ENCODE data around the gene NIPBL. TPM values are rescaled to one million over a fixed set of nuclear protein-coding genes. Genes with fewer than 3 reads are reported as not detected.
"Not testable (repeated sequence)": the region's sequence is repeated elsewhere in the genome, so short reads cannot be mapped to it uniquely, and the experiment has no call there.

NIPBL gene, protein sequence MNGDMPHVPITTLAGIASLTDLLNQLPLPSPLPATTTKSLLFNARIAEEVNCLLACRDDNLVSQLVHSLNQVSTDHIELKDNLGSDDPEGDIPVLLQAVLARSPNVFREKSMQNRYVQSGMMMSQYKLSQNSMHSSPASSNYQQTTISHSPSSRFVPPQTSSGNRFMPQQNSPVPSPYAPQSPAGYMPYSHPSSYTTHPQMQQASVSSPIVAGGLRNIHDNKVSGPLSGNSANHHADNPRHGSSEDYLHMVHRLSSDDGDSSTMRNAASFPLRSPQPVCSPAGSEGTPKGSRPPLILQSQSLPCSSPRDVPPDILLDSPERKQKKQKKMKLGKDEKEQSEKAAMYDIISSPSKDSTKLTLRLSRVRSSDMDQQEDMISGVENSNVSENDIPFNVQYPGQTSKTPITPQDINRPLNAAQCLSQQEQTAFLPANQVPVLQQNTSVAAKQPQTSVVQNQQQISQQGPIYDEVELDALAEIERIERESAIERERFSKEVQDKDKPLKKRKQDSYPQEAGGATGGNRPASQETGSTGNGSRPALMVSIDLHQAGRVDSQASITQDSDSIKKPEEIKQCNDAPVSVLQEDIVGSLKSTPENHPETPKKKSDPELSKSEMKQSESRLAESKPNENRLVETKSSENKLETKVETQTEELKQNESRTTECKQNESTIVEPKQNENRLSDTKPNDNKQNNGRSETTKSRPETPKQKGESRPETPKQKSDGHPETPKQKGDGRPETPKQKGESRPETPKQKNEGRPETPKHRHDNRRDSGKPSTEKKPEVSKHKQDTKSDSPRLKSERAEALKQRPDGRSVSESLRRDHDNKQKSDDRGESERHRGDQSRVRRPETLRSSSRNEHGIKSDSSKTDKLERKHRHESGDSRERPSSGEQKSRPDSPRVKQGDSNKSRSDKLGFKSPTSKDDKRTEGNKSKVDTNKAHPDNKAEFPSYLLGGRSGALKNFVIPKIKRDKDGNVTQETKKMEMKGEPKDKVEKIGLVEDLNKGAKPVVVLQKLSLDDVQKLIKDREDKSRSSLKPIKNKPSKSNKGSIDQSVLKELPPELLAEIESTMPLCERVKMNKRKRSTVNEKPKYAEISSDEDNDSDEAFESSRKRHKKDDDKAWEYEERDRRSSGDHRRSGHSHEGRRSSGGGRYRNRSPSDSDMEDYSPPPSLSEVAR (N-terminal part only)
- 29.0 TPM for polyA plus RNA-seq (2013, experiment 1 of 2; ENCODE audit: insufficient read length)
- polyA plus RNA-seq (2013, experiment 2 of 2; ENCODE audit: insufficient read length), result 25.9 TPM

DNA sequence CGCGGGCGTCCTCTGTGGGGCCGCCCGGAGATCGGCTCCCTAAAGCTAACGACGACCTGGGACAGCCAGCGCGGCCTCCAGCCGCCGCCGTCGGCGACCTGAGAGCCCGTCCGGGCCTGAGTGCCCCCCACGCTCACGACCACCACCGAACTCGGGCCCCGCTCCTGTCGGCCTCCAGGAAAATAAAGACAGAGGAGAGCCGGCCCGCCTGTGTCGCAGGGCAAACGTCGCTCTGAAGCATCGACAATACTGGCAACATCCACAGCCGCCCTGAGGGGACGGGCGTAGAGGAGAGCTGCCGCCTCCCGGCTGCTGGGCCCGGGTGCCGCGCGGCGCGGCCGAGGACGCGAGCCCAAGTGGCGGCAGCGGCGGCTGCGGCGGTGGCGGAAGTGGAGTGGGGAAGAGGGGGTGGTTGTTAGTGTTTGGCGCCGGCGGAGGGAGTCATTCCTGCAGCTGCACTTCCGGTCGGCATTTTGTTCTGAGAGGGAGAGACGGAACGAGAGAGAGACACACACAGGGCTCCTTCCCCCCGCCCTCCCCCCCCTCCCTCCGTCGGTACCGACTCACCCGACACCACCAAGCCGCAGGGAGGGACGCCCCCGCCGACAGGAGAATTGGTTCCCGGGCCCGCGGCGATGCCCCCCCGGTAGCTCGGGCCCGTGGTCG, at the start of gene NIPBL:
TSS of gene NIPBL (plus strand) at position 471 of the 666 bp plus-strand sequence. CDS start 76,928 bp downstream, outside the sequence.
- peak; percentile 97 for DNase-seq

DNA sequence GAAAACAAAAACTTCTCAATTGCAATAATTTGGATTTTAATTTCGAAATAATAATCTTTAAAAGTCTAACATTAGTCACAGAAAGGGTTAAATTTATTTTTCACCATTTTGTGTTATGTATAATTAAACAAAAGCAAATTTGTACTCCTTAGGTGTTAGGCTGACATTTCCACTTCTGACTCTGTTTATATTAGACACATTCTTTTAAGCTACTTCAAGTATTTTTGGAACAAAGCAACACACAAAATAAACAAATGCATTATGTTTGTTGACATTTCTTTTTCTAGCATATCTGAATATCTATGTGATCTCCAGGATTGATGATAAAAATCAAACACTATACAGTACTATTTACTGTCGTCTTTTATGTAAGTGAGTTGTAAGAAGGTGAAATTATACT, 44.3 kb upstream of the NIPBL start:
- no peak for DNase-seq

GRCh38 chr5:36836831-36837230, 39.7 kb upstream of the NIPBL start:
- DNase-seq, result no peak

- DNase-seq, result no peak
Observed at GRCh38 chr5:36839489-36840476, 36.8 kb upstream of the NIPBL start.

GRCh38 chr5:36841677-36842076, 34.9 kb upstream of the NIPBL start:
- DNase-seq, result no peak

GRCh38 chr5:36842087-36842486, 34.5 kb upstream of the NIPBL start:
- DNase-seq, result no peak

- DNase-seq, result no peak
Observed at GRCh38 chr5:36844305-36844704, 32.3 kb upstream of the NIPBL start.

DNA sequence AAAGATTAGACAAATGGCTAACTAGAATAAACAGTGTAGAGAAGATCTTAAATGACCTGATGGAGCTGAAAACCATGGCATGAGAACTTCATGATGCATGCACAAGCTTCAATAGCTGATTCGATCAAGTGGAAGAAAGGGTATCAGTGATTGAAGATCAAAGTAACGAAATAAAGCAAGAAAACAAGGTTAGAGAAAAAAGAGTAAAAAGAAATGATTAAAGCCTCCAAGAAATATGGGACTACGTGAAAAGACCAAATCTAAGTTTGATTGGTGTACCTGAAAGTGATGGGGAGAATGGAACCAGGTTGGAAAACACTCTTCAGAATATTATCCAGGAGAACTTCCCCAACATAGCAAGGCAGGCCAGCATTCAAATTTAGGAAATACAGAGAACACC, 28.0 kb upstream of the NIPBL start:
- not testable (repeated sequence) for DNase-seq

DNA sequence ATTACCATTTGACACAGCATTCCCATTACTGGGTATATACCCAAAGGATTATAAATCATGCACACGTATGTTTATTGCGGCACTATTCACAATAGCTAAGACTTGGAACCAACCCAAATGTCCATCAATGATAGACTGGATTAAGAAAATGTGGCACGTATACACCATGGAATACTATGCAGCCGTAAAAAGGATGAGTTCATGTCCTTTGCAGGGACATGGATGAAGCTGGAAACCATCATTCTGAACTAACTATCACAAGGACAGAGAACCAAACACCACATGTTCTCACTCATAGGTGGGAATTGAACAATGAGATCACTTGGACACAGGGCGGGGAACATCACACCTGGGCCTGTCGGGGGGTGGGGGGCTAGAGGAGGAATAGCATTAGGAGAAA, 23.7 kb upstream of the NIPBL start:
- DNase-seq, result not testable (repeated sequence)

DNA sequence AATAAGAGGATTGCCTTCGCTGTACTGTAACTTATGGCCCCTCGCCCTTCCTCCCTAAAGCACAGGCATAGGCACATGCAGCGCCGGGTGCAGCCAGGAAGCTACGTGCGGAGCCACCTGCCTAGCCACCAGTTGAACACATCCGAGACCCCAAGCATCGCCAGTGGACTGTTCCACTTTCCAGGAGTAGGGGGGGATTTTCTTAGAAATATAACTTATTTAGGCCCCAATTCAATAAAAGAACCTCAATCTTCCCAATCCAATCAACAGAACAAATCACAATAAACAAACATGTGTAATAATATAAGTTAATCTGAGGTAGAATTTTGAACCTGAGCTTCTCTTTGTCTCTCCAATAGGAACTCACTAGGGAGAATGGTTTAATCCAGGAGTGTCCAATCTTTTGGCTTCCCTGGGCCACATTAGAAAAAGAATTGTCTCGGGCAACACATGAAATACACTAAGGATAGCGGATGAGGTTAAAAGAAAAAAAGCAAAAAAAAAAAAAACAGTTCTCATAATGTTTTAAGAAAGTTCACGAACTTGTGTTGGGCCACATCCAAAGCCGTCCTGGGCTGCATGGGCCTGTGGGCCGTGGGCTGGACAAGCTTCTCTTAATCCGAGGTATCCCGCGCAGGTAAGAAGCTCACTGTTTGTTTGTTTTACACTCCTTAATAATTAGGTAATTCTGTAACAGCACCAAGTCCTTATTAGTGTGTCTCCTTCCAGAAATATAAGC, 22.0 kb upstream of the NIPBL start:
- DNase-seq, result no peak

GRCh38 chr5:36855141-36855495, 21.5 kb upstream of the NIPBL start:
- no peak for DNase-seq

DNA sequence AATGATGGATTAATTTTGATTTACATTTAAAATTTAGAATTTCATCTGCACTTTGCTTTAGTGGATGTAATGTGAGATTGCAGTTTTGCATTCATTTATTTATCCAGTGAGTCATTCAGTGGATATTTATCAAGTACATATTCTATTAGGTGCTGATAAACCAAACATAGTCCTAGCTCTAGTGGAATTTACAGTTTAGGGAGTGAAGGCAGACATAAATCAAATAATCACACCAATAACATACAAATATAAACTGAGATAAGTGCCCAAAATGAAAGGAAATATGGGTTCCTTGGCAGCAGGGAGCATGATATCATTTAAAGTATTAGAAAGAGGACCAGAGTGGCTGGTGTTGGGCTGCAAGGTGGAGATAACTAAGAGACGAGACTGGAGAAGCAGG, 14.7 kb upstream of the NIPBL start:
- peak; percentile 12 for DNase-seq

GRCh38 chr5:36870399-36871040, 6.0 kb upstream of the NIPBL start:
- DNase-seq, result peak; percentile 68

- peak; percentile 2 for DNase-seq
Observed at GRCh38 chr5:36874465-36874864, 2.1 kb upstream of the NIPBL start.

DNA sequence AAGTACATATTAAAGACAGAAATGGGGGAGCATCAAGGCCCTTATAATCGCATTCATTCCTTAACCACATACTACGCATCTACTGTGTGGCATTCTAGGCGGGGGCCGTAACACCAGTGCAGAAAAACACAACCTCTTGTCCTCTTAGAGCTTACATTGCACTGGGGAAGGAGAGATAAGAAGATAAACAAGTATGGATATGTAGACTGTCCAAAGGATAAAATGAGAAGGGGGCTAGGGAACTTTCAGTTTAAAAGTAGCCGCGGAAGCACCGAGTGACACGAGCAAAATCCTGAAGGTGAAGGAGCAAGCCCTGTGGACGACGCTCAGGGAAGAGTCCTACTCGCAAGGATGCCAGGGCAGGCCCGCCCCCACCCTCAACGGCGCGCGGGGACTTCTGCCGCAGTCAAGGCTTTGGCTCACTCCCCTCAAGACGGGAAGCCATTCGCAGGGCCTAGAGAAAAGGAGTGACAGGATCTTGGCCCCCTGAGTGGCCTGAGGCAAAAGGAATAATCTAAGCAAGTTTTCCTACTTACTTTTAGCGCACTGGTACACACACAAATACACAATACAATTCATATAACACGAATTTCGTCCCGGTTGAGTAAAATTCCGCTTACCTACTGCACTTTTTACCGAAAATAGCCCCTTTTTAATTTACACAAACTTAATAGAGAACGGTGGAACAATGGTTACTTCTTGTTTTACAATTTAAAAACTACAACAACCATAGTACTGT, 1.3 kb upstream of the NIPBL start:
- peak; percentile 67 for DNase-seq

GRCh38 chr5:36875790-36876298, 725 bp upstream of the NIPBL start:
- peak; percentile 80 for DNase-seq

DNA sequence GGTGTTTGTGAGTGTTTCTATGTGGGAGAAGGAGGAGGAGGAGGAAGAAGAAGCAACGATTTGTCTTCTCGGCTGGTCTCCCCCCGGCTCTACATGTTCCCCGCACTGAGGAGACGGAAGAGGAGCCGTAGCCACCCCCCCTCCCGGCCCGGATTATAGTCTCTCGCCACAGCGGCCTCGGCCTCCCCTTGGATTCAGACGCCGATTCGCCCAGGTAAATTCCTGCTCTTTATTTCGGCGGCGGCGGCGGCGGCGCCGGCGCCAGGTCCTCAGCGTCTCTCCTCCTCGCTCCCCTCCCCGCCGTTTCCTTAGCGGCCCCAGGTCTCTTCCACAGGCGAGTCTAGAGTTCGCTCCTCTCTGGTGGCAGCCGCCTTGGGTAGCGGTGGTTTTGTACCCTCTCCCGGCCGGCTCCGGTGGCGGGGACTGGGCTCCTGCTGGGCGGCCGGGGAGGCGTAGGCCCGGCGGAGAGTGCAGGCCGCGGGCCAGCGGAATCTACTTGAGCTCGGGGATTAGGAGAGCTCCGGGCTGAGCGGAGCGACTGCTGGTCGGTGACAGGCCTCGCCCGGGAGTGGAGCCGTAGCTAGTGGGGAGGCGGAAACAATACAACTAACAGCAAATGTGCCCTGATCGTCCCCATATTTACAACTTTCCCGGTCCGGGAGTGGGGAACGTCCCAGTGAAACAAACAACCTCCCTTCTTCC, 547 bp downstream of the NIPBL start:
- DNase-seq, result peak; percentile 64
